ES-I3 (cell line): Measurements from ENCODE around the gene GNAI3.

Experiments
- H3K36me3 ChIP-seq: 2 replicates; pipeline ENCODE4 v1.6.1; 2013; ENCODE audit warnings: mild to moderate bottlenecking, low read length, control low read depth, moderate library complexity; ENCODE audit not compliant: insufficient read depth
- H3K4me1 ChIP-seq: 2 replicates; pipeline ENCODE4 v1.6.1; 2013; ENCODE audit warnings: mild to moderate bottlenecking, control low read depth, low read length; ENCODE audit not compliant: insufficient read depth
- H3K9ac ChIP-seq: 2 replicates; pipeline ENCODE4 v1.6.1; 2013; ENCODE audit warnings: low read depth, mild to moderate bottlenecking, low read length, moderate library complexity
- H3K9me3 ChIP-seq: 2 replicates; pipeline ENCODE4 v1.6.1; 2013; ENCODE audit warnings: mild to moderate bottlenecking, low read length, moderate library complexity; ENCODE audit not compliant: control insufficient read depth, insufficient read depth

GNAI3 gene

GRCh38 chr1:109634771-109635750 lies 86.6 kb downstream of the GNAI3 start:
- Histone ChIP-seq H3K9ac (no peak overlapping the region), H3K4me1 (peaks cover 18% of the 10 kb centered on the region), H3K9me3 (no peaks in the 10 kb centered on the region), H3K36me3 (0 out of 2 replicates have a peak, but pooled peaks cover 3% of the 10 kb centered on the region)

- Histone ChIP-seq H3K9ac (no peak overlapping the region), H3K36me3 (0 out of 2 replicates have a peak, but pooled peaks cover 2% of the 10 kb centered on the region), H3K4me1 (peaks cover 18% of the 10 kb centered on the region), H3K9me3 (no peaks in the 10 kb centered on the region)
These were observed 87.4 kb downstream of the GNAI3 start for GRCh38 chr1:109635862-109636200.

GRCh38 chr1:109636201-109636952 lies 88.0 kb downstream of the GNAI3 start:
- H3K36me3 ChIP-seq, result no peaks in the 10 kb centered on the region
- peaks cover 18% of the 10 kb centered on the region for H3K4me1 ChIP-seq
- peak overlapping the region; percentile 2; the same call in 1 of the 2 replicates for H3K9ac ChIP-seq
- H3K9me3 ChIP-seq, result no peaks in the 10 kb centered on the region

- Histone ChIP-seq H3K4me1 (peaks cover 18% of the 10 kb centered on the region), H3K9me3 (no peaks in the 10 kb centered on the region), H3K9ac (no peak overlapping the region), H3K36me3 (no peaks in the 10 kb centered on the region)
These were observed 89.0 kb downstream of the GNAI3 start for GRCh38 chr1:109637446-109637845.

- H3K4me1 ChIP-seq, result peaks cover 18% of the 10 kb centered on the region
- no peak overlapping the region for H3K9ac ChIP-seq
- H3K9me3 ChIP-seq, result no peaks in the 10 kb centered on the region
- no peaks in the 10 kb centered on the region for H3K36me3 ChIP-seq
These were observed 90.8 kb downstream of the GNAI3 start for GRCh38 chr1:109639063-109639840.

- H3K4me1 ChIP-seq, result peaks cover 18% of the 10 kb centered on the region
- H3K9me3 ChIP-seq, result no peaks in the 10 kb centered on the region
- H3K36me3 ChIP-seq, result no peaks in the 10 kb centered on the region
- no peak overlapping the region for H3K9ac ChIP-seq
These were observed 91.4 kb downstream of the GNAI3 start for GRCh38 chr1:109639841-109640184.

GRCh38 chr1:109640285-109640865 lies 92.0 kb downstream of the GNAI3 start:
- Histone ChIP-seq H3K9ac (no peak overlapping the region), H3K4me1 (peaks cover 13% of the 10 kb centered on the region)

GRCh38 chr1:109641078-109641740 lies 92.8 kb downstream of the GNAI3 start:
- Histone ChIP-seq H3K9me3 (no peaks in the 10 kb centered on the region), H3K4me1 (peaks cover 5% of the 10 kb centered on the region; the same call in 1 of the 2 replicates), H3K36me3 (no peaks in the 10 kb centered on the region)

More at GRCh38 chr1:109640285-109640865, 92.0 kb downstream of the GNAI3 start:
- Histone ChIP-seq H3K36me3 (no peaks in the 10 kb centered on the region), H3K9me3 (no peaks in the 10 kb centered on the region)

GRCh38 chr1:109641861-109642260 lies 93.4 kb downstream of the GNAI3 start:
- Histone ChIP-seq H3K9ac (no peak overlapping the region), H3K4me1 (no peaks in the 10 kb centered on the region; the same call in 1 of the 2 replicates), H3K9me3 (no peaks in the 10 kb centered on the region), H3K36me3 (no peaks in the 10 kb centered on the region)

More at GRCh38 chr1:109641078-109641740, 92.8 kb downstream of the GNAI3 start:
- no peak overlapping the region for H3K9ac ChIP-seq

GRCh38 chr1:109642626-109643025 lies 94.2 kb downstream of the GNAI3 start:
- H3K9me3 ChIP-seq, result no peaks in the 10 kb centered on the region
- H3K36me3 ChIP-seq, result no peaks in the 10 kb centered on the region
- H3K9ac ChIP-seq, result no peak overlapping the region
- H3K4me1 ChIP-seq, result no peaks in the 10 kb centered on the region; the same call in 1 of the 2 replicates

GRCh38 chr1:109643385-109644230 lies 95.2 kb downstream of the GNAI3 start:
- Histone ChIP-seq H3K36me3 (no peaks in the 10 kb centered on the region), H3K9me3 (no peaks in the 10 kb centered on the region), H3K4me1 (no peaks in the 10 kb centered on the region; the same call in 1 of the 2 replicates), H3K9ac (no peak overlapping the region)

- H3K9me3 ChIP-seq, result no peaks in the 10 kb centered on the region
- no peaks in the 10 kb centered on the region for H3K36me3 ChIP-seq
- H3K4me1 ChIP-seq, result no peaks in the 10 kb centered on the region; the same call in 1 of the 2 replicates
- H3K9ac ChIP-seq, result no peak overlapping the region
These were observed 96.3 kb downstream of the GNAI3 start for GRCh38 chr1:109644670-109645069.

- Histone ChIP-seq H3K9ac (no peak overlapping the region), H3K36me3 (no peaks in the 10 kb centered on the region), H3K4me1 (no peaks in the 10 kb centered on the region), H3K9me3 (no peaks in the 10 kb centered on the region)
These were observed 101.1 kb downstream of the GNAI3 start for GRCh38 chr1:109649491-109649914.
